ENCODE measurements around the gene CARM1.
"Not testable (repeated sequence)": the region's sequence is repeated elsewhere in the genome, so short reads cannot be mapped to it uniquely, and the experiment has no call there.

The CARM1 gene

DNA sequence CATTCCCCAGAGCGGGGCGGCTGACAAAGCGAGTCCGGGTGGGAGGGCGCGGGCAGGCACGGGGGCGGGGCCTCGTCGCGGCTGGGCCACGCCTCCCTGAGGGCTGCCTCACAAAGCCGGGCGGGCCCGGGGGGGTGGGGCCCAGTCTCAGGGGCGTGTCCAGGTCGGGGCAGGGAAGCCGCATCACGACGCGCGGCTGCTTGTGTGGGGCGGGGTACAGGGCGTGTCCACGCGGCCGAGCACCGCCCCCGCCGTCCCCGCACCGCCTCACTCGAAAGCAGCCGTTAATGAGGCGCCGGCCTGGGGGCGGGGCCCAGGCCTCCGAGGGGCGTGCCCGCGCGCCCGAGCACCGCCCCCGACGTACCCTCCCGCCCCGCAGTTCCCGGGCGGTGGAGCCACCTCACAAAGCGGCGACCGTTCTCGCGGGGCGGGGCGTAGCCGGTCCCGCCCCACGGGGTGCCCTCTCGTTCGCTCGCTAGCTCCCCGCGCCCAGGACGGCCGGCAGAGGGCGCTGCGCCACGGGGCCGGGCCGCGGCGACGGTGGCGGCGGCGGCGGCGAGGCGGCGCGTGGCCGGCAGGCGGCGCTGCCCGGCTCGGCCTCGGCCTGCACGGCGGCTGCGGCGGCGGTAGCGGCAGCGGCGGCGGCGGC, at the start of gene CARM1:
Gene CARM1 (plus strand): TSS at position 599 of the 649 bp plus-strand sequence. CDS start 150 bp downstream, outside the sequence.
- no peak for FAIRE-seq

GRCh38 chr19:10823690-10824089, 47.7 kb upstream of the CARM1 start:
- no peak for FAIRE-seq

DNA sequence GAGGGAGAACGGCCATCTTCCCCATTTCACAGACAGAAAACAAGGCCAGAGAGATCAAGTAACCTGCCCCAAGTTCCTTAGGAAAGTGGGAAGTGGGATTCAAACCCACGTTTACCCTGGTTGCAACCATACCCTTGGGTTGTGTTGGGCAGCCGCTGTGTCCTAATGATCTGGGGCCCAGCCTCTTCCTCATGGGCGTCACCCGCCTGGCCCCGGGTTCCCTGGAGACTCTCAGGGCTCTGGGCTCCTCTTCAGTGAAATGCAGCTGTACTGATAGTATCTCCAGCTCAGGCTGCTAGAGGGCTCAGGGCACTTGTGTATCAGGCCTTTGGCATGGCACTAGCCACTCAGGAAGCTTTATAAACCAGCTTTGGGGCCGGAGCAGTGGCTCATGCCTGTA, 45.1 kb upstream of the CARM1 start:
- FAIRE-seq = no peak

DNA sequence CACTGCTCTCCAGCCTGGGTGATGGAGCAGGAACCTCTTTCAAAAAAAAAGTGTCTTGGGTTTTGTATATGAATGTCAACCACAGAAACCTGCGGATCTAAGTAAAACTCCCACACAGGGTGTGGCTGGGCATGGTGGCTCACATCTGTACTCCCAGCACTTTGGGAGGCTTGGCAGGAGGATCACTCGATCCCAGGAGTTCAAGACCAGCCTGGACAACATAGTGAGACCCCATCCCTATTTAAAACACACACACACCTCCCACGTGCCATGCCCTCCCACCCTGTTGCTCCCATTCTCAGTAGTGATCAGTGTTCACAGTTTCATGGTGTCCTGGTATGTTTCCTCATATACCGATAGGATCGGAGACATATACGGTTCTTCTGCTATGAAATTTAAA, 44.5 kb upstream of the CARM1 start:
- FAIRE-seq = no peak

DNA sequence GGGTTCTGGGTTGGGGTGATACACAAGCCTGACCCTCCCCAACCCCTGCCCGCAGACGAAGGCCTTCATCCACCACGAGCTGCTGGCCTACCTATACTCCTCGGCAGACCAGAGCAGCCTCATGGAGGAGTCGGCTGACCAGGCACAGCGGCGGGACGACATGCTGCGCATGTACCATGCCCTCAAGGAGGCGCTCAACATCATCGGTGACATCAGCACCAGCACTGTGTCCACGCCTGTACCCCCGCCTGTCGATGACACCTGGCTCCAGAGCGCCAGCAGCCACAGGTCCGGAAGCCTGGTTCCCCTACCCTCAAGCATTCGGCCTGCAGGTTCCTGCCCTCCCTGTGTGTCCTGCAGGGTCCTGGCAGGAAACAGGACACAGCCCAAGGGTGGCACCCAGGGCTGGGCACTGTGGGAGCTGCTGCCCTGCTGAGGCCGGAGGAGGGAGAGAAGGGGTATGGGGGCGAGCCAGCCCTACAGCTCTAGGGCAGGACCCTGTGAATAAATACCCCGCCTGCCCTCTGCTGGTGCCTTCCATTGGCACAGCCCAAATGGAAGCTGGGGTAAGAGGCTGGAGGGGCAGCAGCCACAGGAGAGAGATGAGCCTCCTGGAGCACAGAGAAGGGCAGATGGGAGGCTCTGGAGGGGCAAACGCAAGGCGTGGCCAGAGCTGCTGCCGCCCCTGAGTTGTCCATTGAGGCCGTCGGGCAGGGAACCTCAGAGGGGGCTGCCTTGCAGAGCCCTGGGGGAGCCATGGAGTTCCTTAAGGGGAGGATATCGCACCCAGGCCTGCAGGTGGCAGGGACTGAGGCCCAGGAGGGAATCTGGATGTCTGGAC, 42.2 kb upstream of the CARM1 start:
- FAIRE-seq = no peak

DNA sequence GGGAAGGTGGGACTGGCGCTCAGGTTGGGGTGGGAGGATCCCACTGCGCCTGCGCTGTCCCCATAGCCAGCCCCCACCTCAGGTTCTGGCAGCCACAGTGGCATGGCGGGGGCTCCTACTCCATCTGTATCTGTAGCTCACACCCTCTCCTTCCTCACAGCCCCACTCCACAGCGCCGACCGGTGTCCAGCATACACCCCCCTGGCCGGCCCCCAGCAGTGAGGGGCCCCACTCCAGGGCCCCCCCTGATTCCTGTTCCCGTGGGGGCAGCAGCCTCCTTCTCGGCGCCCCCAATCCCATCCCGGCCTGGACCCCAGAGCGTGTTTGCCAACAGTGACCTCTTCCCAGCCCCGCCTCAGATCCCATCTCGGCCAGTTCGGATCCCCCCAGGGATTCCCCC, 41.4 kb upstream of the CARM1 start:
- no peak for FAIRE-seq

- FAIRE-seq = no peak
Measured at GRCh38 chr19:10830370-10830769, 41.0 kb upstream of the CARM1 start.

DNA sequence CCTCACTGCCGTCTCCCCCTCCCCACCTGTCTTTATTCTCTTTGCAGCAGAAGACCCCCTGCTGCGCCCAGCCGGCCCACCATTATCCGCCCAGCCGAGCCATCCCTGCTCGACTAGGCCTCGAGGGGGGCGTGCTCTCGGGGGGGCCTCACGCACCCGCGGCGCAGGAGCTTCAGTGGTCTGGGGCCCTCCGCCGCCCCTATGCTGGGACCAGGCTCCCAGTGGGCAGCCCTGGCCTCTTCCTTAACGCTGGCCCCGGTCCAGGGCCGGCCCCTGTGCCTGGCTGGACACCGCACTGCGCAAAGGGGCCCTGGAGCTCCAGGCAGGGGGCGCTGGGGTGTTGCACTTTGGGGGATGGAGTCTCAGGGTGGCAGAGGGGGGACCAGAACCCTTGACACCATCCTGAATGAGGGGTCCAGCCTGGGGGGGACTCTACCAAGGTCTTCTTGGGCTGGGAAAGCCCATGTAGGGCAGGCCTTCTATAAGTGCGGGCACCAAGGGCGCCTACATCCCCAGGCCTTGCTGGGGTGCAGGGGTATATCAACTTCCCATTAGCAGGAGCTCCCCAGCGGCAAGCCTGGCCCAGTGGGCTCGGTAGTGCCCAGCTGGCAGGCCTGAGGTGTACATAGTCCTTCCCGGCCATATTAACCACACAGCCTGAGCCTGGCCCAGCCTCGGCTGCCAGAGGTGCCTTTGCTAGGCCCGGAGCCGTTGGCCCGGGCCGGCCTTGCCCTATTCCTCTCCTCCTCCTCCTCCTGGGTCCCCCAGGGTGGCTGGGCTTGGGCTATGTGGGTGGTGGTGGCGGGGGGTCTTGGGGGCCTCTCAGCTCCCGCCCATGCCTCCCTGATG, 40.2 kb upstream of the CARM1 start:
- FAIRE-seq = no peak

DNA sequence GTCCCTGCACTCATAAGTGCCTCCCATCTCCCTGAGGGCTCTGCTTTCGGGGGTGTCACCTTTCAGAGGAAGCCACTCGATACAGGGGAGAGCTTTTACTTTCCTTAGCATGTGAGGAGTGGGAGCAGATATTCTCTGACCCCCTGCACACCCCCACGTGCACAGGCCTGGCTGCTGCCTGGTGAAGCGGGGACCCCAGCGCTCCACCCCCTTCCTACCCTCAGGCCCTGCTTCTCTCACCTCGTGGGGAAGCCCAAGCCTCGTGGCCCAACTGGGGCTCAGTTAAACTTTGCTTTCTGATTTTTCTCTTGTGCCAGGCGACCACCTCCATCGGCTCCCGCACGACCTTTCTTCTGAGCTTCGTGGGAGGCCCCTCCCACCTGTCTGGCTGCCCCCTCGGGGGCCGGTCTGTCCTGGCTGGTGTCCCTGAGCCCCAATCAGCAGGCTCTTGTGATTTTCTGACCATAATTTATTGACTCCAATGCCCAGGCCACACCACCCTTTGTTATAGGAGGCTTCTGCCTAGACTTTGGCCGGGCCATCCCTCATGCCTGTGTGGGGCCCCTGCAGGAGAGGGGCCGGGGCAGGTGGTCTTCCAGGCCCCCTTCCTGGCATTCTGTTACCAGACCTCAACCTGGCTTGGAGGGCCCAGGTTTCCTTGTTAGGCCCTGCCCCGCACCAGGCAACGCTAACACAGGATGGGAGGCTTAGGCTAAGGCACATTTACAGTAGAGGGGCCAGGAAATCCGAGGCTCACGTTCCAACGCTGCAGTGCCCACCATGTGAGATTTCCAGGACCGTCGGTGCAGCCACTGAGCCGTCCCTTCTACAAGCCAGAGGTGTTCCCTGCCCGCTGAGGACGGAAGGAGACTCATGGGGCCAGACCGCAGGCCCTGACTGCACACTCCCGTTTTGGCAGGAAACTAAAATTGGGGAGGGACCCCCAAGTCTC, 39.1 kb upstream of the CARM1 start:
- FAIRE-seq = no peak

DNA sequence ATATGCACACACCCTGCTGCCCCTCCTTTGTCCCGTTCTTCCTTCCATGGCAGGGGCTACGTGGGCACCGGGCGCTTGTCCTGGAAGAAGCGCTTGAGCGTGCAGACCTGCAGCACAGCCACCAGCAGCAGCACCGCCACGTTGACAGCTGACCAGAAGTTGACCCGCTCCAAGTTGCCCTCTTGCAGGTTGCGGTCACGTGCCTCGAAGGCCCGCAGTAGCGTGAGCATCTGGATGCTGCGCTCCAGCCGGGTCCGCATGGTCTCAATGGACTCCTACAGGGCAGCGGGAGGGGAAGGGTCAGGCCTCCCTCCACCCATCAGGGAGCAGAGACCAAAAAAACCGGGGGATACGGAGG, 38.4 kb upstream of the CARM1 start:
- FAIRE-seq = no peak

GRCh38 chr19:10835089-10835753, 36.1 kb upstream of the CARM1 start:
- no peak for FAIRE-seq

DNA sequence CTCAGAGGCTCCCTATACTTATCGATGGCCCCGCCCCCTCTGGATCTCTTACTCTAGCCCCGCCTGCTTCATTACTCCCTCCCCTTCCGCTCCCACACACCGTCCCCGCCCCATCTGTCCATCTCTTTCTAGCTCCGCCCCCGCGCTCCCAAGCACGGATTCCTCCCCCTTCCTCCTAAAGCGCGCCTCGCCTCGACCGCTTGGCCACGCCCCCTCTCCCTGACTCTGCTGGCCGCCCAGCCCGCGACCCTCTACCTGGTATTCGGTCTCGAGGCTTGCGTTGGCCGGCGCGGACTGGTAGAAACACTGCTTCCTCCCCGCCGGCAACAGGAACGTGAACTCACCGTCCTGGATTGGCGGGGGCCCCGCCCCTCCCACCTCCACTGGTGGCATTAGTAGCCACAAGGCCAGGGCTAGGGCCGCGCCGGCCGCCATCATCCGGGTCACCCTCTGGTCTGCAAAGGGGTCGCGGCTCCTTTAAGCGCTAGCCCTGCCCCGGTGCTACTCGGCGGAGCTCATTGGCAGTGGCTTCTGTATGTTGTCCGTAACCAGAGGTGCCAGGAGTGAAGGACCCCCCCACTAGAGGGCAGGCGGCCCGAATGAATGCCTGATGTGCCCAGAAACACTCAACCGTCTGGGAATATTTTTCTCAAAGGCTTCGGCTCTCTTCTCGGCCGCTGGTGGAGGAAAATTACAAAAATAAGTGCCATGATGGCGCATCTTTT, 35.4 kb upstream of the CARM1 start, which contains the start of gene TMED1:
Gene TMED1 (minus strand): TSS at position 459 of the 725 bp plus-strand sequence. CDS start 21 bp downstream, at position 438.
- peak; percentile 35 for FAIRE-seq

DNA sequence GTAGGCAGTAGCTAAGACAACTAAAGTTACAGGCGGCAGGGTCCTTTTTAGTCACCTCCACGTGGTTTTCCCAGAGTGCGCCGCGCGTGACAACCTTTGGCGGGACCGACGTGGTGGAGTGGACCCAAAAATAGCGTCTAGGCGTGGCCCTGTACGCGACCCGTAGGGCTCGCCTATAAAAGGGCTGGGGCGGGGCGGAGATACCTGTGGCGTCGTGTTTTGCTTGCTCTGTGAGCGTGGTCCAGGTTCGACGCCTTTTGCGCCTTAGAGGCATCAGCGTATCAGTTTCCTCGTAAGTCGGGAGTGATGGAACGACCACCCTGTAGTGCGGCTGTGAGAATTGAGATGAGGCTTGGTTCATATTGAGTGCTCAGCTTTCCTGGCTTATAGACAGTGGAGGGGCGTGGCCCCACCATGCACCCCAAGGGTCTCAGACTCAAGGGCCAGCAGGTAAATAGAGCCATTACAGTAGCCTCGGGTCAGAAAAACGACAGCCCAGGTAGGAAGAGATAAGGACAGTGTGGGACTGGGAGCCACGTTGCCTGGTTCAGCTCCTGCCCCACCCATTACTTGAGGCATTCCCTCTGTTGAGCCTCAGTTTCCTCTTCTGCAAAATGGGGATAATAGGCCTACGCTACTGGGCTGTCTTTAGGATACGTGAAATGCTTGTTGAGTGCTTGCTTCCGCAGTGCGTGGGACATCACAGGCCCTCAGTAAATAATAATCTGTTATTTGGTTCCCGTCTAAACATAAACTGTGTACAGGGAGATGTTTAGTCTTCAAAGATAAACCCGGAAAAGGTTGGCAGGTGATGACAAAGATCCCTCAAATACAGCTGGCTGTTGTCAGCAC, 34.6 kb upstream of the CARM1 start:
- FAIRE-seq = no peak

GRCh38 chr19:10837649-10838048, 33.7 kb upstream of the CARM1 start:
- FAIRE-seq = not testable (repeated sequence)

DNA sequence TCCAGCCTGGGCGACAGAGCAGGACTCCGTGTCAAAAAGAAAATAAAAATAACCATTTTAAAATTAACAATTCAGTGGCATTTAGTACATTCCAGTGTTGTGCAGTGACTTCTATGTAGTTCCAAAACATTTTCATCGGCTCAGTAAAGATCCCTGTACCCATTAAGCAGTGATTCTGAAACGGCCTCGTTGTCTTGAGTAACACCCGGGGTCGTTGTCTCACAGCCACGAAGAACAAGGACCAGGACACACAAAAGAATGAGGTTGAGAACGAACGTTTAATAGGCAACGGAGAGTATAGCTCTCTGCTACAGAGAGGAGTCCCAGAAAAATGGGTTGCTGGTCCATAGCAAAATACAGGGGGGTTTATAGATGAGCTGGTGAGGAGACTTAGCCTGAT, 33.0 kb upstream of the CARM1 start:
- no peak for FAIRE-seq

GRCh38 chr19:10839114-10840050, 32.0 kb upstream of the CARM1 start:
- no peak for FAIRE-seq

GRCh38 chr19:10842788-10843187, 28.6 kb upstream of the CARM1 start:
- no peak for FAIRE-seq

GRCh38 chr19:10846500-10847202, 24.7 kb upstream of the CARM1 start:
- FAIRE-seq = no peak

Data from endometrium (tissue), 2 donors.